HUES64 (cell line): ENCODE data around the gene PRL.

Experiments
- H3K27ac ChIP-seq: 2 replicates; pipeline ENCODE4 v1.7.0; 2013; ENCODE audit warnings: low read depth, low read length, inconsistent platforms
- H3K27me3 ChIP-seq: 2 replicates; pipeline ENCODE4 v1.6.1; 2013; ENCODE audit warnings: mild to moderate bottlenecking, low read length; ENCODE audit not compliant: insufficient read depth
- H3K36me3 ChIP-seq: 2 replicates; pipeline ENCODE4 v1.6.1; 2013; ENCODE audit warnings: mild to moderate bottlenecking, low read length; ENCODE audit not compliant: insufficient read depth
- H3K4me1 ChIP-seq: 2 replicates; pipeline ENCODE4 v1.6.1; 2013; ENCODE audit warnings: mild to moderate bottlenecking, low read length, moderate library complexity; ENCODE audit not compliant: insufficient read depth
- H3K4me3 ChIP-seq: 2 replicates; pipeline ENCODE4 v1.5.1; 2013; ENCODE audit warnings: mild to moderate bottlenecking, low read length, moderate library complexity
- H3K9ac ChIP-seq: 2 replicates; pipeline ENCODE4 v1.6.1; 2013; ENCODE audit warnings: mild to moderate bottlenecking, low read depth, low read length
- H3K9me3 ChIP-seq: 2 replicates; pipeline ENCODE4 v1.6.1; 2013; ENCODE audit warnings: low read depth, low read length; ENCODE audit not compliant: insufficient read depth
- WGBS: fragments of 150-250, 120-280 bp; methylation state at CpG from one replicate; pipeline ENCODE4 v1.1.7; 2013; ENCODE audit warnings: missing lambda C conversion rate; 5-methylcytosine and 5-hydroxymethylcytosine counted together

Gene PRL

DNA sequence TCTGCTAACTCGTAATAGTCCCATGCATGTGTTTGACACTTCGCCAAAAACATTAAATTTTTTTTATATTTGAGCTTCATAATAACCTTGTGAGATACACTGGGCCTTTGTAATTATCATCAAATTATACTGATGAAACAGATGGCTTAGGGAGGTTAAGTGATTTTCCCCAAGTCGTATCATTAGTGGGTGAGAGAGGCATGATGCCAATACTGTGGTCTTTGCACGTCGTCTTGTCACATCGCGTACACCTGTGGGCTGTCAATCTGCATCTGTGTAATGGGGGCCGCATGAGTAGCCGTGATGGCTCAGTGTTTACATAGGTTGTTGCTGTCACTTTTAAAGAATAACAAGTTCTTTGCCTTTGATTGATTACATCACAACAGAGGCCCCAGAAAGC, 1.7 kb downstream of the PRL start:
- WGBS: 94% methylated on average over 9 of the region's 9 CpGs
- Histone ChIP-seq H3K27ac (no peak overlapping the region), H3K27me3 (no peaks in the 10 kb centered on the region), H3K4me3 (no peak overlapping the region), H3K4me1 (peaks cover 5% of the 10 kb centered on the region), H3K9me3 (no peaks in the 10 kb centered on the region), H3K36me3 (no peaks in the 10 kb centered on the region), H3K9ac (no peak overlapping the region)

DNA sequence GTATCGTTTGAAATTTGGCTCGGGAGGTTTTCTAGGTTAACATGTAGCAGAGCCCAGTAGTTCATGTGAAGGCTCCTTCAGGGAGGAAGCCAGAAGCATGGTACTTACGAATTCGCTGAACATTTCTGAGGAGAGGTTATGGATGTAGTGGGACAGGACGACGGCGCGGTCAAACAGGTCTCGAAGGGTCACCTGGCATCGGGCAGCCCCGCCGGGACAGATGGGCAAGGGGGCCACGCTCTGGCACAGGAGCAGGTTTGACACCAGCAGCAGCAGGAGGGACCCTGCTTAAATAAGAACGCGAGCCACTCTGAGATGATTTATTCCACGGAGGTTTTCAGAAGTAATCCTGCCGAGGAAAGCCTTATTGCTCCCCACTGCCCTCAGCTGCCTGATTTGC, 2.5 kb downstream of the PRL start:
- Histone ChIP-seq H3K9ac (no peak overlapping the region), H3K4me1 (peaks cover 10% of the 10 kb centered on the region), H3K27ac (no peak overlapping the region), H3K9me3 (no peaks in the 10 kb centered on the region), H3K4me3 (no peak overlapping the region), H3K27me3 (no peaks in the 10 kb centered on the region), H3K36me3 (no peaks in the 10 kb centered on the region)
- 91% methylated on average over 17 of the region's 17 CpGs for WGBS

DNA sequence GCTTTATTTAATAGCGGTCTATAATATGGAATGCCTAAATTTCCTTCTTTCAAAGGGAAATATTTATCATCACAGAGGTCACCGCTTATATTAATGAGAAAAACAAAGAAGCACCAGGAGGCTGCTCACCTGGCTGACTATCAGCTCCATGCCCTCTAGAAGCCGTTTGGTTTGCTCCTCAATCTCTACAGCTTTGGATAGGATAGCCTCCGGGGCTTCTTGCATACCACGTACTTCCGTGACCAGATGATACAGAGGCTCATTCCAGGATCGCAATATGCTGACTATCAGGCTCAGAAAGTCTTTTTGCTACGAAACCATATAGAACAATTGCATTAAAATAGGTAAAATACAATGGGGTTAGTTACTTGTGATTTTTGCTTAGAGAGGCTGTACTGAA, 6.8 kb downstream of the PRL start:
- Histone ChIP-seq H3K4me1 (peaks cover 10% of the 10 kb centered on the region), H3K4me3 (no peak overlapping the region), H3K27ac (no peak overlapping the region), H3K9ac (no peak overlapping the region), H3K9me3 (no peaks in the 10 kb centered on the region), H3K36me3 (no peaks in the 10 kb centered on the region), H3K27me3 (no peaks in the 10 kb centered on the region)
- 91% methylated on average over 7 of the region's 8 CpGs for WGBS

DNA sequence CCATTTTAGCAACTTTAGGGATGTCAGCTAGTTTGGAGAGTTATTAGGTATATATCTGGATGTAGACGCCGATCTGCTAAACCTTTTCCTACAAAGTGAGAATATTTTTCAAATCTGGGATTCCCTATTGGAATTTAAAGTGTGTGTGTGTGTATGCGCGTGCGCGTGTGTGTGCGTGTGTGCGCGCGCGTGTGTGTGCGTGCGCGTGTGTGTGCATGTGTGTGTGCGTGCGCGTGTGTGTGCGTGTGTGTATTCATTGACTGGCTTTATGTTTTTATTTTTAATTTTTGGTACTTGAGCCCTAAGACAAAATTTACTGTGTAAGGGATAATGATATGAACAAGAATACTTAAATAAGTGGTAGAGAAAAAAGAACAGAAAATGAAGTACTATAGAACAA, 8.1 kb downstream of the PRL start:
- H3K4me1 ChIP-seq: peaks cover 10% of the 10 kb centered on the region
- H3K9ac ChIP-seq: no peak overlapping the region
- no peaks in the 10 kb centered on the region for H3K9me3 ChIP-seq
- no peak overlapping the region for H3K4me3 ChIP-seq
- 93% methylated on average over 18 of the region's 18 CpGs for WGBS
- no peaks in the 10 kb centered on the region for H3K36me3 ChIP-seq
- H3K27me3 ChIP-seq: no peaks in the 10 kb centered on the region
- H3K27ac ChIP-seq: no peak overlapping the region

DNA sequence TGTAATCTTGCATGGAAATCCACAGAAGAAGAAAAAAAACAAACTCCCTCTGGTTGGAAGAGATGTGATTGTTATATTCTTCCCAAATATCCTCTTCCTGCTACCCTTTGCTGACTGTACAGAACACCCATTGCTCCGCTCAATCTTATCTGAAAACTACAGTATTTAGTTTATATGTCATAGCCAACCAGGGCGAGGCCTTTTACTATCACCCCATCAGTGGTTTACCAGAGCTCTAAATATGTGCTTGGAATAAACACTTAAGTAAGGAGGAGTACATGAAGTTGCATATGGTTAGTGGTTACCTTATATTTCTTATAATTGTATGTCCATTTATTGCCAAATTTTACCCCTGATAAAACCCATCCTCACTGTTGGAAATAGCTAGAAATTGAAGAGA, 12.2 kb downstream of the PRL start:
- Histone ChIP-seq H3K36me3 (no peaks in the 10 kb centered on the region), H3K4me3 (no peak overlapping the region), H3K27ac (no peak overlapping the region), H3K9me3 (no peaks in the 10 kb centered on the region), H3K4me1 (peaks cover 4% of the 10 kb centered on the region; the same call in 1 of the 2 replicates), H3K27me3 (no peaks in the 10 kb centered on the region), H3K9ac (no peak overlapping the region)
- 84% methylated on average over 2 of the region's 2 CpGs for WGBS

DNA sequence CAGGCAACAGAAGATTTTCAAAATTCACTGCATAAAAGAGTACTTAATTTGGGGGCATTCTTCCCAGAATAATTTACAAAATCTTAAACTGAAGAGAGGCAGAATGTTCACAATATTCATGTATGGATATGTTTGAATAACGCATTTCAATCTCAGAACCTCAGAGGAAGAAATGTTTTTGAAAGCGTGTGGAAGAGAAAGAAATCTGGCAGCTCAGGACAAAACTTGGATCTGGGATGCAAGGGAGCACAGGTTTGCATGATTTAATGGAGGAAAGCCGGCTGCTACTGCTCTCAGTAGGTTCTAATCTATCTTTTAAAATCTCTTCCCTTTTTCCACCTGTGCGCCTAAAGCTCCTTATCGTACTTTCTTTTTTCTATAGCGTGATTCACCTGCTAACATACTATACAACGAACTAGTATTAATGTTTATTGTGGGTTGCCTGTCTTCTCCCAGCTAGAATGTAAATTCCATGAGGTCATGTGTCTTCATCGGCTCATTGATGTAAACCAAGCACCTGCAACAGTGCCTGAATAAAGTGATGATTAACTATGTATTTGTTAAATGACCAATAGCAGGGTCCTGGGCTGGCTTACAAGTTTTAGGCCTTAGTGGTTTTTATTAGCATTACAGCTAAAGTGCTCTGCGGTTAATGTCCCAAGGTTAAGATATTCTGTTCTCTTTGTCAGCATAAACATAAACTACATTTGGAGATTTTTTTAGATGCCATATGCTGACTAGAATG, 15.3 kb downstream of the PRL start:
- H3K4me3 ChIP-seq: no peak overlapping the region
- 95% methylated on average over 8 of the region's 9 CpGs for WGBS
- H3K27me3 ChIP-seq: no peaks in the 10 kb centered on the region
- no peak overlapping the region for H3K27ac ChIP-seq
- no peak overlapping the region for H3K9ac ChIP-seq
- no peaks in the 10 kb centered on the region for H3K4me1 ChIP-seq
- H3K36me3 ChIP-seq: no peaks in the 10 kb centered on the region
- H3K9me3 ChIP-seq: no peaks in the 10 kb centered on the region

DNA sequence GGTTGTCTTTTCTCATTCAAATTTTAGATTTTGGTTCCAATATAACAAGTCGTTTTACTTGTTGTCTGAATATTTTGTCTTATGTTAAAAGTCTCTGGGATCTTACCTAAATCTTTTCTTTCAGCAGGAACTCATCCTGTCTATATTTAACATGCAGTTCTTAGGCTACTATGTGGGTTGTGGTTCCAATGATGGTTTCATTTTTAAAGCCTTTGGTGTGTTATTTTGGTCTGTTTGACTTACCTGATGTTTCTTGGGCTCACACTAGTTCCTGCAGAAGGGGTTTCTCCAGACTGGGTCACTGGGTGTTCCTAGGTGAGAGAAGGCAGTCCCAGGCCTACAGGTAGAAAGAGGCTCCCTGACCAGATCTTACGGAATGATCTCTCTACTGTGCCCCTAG, 17.4 kb downstream of the PRL start:
- WGBS: 96% methylated on average over 1 of the region's 2 CpGs
- H3K27me3 ChIP-seq: no peaks in the 10 kb centered on the region
- H3K27ac ChIP-seq: no peak overlapping the region
- H3K4me1 ChIP-seq: no peaks in the 10 kb centered on the region
- no peak overlapping the region for H3K4me3 ChIP-seq
- no peaks in the 10 kb centered on the region for H3K9me3 ChIP-seq
- H3K9ac ChIP-seq: no peak overlapping the region
- H3K36me3 ChIP-seq: no peaks in the 10 kb centered on the region

DNA sequence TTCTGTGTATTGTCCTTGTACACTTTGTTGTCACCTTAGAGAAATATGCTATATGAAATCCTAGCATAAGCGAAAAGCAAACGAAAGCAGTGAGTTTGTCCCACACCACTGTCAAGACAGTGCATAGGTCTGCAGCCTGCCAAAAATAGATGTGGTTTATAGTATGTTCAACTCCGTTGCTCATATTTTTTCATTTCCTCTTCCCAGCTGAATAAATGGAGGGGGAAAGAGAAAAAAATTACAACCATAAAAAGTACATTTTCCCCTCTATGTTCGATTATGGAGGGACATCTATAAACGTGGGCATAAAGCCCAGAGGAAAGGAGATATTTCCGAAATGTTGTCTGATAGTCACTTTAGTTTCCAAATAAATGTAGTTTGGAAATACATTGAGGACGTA, 25.8 kb downstream of the PRL start:
- H3K4me1 ChIP-seq: no peaks in the 10 kb centered on the region
- no peaks in the 10 kb centered on the region for H3K36me3 ChIP-seq
- H3K27me3 ChIP-seq: no peaks in the 10 kb centered on the region
- H3K9ac ChIP-seq: no peak overlapping the region
- 91% methylated on average over 6 of the region's 7 CpGs for WGBS
- no peak overlapping the region for H3K4me3 ChIP-seq
- H3K27ac ChIP-seq: no peak overlapping the region
- H3K9me3 ChIP-seq: no peaks in the 10 kb centered on the region

DNA sequence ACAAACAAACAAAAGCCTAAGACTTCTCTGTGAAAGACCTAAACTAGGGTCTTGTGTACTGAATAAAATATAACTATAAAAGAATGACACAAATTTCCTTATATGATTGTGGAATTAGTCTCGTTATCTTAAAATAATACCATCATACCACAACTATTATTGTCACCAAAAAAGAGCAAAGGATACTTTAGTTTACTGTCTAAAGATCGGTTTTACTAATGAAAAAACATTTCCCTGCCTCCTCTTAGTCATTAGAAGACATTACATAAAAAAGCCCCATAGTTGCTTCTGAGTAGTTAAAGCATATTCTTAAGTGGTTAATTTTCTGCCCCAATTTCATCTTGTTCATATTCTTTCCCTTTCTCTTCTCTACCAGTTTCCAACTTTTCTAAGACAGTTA, 33.1 kb downstream of the PRL start:
- Histone ChIP-seq H3K4me3 (no peak overlapping the region), H3K9me3 (no peaks in the 10 kb centered on the region), H3K36me3 (no peaks in the 10 kb centered on the region), H3K9ac (no peak overlapping the region), H3K27me3 (no peaks in the 10 kb centered on the region), H3K4me1 (no peaks in the 10 kb centered on the region), H3K27ac (no peak overlapping the region)
- 93% methylated on average over 1 of the region's 2 CpGs for WGBS

DNA sequence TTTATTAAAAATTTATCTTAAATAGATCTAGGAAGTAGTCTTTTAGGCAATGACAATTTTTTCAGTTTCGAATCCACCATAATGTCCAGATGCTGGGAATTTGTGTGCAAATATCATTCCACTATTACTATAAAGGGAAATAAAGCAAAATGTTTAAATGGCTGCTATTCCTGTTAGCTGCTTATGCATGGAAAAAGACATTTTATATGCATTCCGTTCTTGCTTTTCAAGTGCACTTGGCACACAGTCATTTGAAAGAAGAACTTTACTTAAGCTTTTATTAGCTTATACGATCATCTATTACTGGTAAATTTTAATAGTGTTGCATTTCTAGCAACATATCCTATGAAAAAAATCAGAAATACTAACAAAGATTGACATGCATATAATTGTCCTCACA, 42.0 kb downstream of the PRL start:
- no peaks in the 10 kb centered on the region for H3K27me3 ChIP-seq
- 100% methylated on average over 1 of the region's 3 CpGs for WGBS
- no peaks in the 10 kb centered on the region for H3K36me3 ChIP-seq
- H3K9me3 ChIP-seq: no peaks in the 10 kb centered on the region; the same call in 1 of the 2 replicates
- H3K27ac ChIP-seq: no peak overlapping the region
- H3K9ac ChIP-seq: no peak overlapping the region
- no peak overlapping the region for H3K4me3 ChIP-seq
- H3K4me1 ChIP-seq: peaks cover 24% of the 10 kb centered on the region

DNA sequence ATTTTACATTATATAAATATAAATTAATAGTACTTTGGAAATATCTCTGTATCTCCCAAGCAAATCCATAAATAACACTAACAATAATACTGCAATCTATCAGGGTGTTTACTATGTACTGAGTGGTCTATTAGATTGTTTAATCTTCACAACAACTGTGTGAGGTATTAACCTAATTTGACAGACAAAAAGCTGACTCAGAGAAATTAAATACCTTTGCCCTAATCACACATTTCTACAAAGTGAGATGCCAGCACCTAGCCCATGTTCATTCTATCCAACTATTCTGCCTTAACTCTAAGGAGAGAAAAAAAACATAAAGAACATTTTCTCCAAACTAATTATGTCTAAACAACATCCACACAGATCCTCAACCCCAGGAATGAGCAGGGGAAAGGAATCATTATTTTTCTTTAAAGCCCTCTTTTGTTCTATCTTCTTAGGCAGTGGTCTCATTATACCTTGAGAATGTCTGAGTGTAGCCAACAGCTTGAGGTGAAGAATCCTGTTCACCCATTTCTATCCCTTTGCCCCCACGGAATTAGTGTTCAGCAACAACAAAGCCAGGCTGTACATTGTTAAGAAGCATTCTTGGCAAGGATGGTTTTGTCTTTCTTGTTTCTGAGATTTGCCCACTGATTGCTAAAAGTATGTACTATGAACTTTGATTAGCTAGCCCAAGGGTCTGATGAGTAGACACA, 42.7 kb downstream of the PRL start:
- peaks cover 32% of the 10 kb centered on the region for H3K4me1 ChIP-seq
- no peaks in the 10 kb centered on the region for H3K36me3 ChIP-seq
- H3K9ac ChIP-seq: no peak overlapping the region
- no peak overlapping the region for H3K27ac ChIP-seq
- no peaks in the 10 kb centered on the region; the same call in 1 of the 2 replicates for H3K9me3 ChIP-seq
- H3K27me3 ChIP-seq: no peaks in the 10 kb centered on the region
- no peak overlapping the region for H3K4me3 ChIP-seq
- WGBS: 82% methylated on average over 1 of the region's 1 CpG
